ENCODE data around the gene MVD.

MVD gene, protein sequence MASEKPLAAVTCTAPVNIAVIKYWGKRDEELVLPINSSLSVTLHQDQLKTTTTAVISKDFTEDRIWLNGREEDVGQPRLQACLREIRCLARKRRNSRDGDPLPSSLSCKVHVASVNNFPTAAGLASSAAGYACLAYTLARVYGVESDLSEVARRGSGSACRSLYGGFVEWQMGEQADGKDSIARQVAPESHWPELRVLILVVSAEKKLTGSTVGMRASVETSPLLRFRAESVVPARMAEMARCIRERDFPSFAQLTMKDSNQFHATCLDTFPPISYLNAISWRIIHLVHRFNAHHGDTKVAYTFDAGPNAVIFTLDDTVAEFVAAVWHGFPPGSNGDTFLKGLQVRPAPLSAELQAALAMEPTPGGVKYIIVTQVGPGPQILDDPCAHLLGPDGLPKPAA

DNA sequence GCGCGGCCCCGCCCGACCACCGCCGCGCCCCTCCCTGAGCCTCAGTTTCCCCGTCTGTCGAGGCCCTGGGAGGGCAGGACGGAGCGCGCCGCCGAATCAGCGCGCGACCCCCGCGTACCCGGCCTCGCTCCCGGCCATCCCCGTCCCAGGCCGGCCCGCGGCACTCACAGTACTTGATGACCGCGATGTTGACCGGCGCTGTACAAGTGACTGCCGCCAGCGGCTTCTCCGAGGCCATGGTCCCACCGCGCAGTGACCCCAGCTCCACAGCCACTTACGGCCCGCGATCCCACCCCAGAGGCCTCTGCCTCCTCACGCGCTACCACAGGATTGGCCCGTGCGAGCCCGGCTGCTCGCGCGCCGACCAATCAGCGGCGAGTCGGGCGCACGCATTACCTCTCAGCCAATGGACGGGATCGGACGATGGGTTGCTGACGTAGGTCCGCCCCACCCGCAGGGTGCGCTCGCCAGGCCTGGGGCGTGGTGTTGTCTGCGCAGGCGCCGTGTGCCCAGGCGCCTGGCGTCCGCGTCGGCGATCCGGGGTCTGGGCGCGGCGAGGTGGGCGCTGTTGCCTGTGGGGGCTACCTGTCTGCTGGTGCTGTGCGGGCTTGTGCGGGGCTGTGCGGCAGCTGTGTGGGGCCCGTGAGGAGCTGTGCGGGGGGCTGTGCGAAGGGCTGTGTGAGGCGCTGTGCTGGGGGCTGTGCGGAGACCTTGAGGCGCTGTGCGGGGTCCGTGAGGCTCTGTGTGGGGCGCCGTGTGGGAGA is at the start of gene MVD:
MVD (minus strand) TSS at position 249 of the 764 bp plus-strand sequence; CDS start at position 238, 11 bp downstream.
- in situ Hi-C loops (cut with HindIII; ENCODE audit: low sequenced_read_pairs), result no loop called here

DNA sequence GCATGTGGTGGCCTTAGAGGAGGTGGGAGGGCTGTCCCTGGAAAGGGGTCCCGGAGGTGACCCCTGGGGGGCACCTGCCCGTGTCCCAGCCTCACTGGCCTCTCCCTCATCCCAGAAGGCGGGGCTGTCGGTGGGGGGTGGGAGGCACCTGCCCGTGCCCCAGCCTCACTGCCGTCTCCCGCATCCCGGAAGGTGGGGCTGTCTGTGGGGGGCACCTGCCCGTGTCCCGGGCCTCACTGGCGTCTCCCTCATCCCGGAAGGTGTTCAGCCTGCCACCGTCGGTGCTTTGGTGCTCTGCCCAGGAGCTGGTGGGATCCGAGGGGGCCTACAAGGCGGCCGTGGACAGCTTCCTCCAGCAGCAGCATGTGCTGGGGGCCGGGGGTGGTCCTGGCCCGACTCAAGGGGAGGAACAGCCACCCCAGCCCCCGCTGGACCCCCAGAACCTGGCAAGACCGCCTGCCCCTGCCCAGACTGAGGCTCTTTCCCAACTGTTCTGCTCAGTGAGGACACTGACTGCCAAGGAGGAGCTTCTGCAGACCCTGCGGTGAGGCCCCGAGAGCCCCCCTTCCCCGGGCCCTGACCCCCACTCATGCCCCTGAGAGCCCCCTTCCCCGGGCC is 49.6 kb upstream of the MVD start:
- in situ Hi-C loops (cut with HindIII; ENCODE audit: low sequenced_read_pairs), result no loop called here

- in situ Hi-C loops (cut with HindIII; ENCODE audit: low sequenced_read_pairs), result no loop called here
Observed at GRCh38 chr16:88711750-88712340, 49.0 kb upstream of the MVD start.

DNA sequence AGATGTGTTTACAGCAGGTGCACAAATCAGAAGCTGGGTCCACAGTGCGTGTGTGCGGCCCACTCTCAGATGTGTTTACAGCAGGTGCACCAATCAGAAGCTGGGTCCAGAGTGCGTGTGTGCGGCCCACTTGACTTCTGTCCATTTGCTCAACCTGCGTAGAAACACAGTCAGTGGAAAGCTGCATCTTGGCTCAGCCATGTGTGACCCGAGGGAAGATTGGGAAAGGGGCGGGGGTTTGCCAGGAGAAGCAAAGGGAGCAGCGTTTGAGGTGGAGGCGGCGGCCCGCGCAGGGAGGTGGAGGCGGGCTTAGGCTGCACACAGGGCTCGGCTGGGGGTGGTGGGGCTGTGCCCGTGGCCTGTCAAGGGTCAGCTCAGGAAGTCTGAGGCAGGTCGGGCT is 47.7 kb upstream of the MVD start:
- in situ Hi-C loops (cut with HindIII; ENCODE audit: low sequenced_read_pairs), result no loop called here

- in situ Hi-C loops (cut with HindIII; ENCODE audit: low sequenced_read_pairs), result no loop called here
Observed at GRCh38 chr16:88706965-88707826, 44.3 kb upstream of the MVD start.

DNA sequence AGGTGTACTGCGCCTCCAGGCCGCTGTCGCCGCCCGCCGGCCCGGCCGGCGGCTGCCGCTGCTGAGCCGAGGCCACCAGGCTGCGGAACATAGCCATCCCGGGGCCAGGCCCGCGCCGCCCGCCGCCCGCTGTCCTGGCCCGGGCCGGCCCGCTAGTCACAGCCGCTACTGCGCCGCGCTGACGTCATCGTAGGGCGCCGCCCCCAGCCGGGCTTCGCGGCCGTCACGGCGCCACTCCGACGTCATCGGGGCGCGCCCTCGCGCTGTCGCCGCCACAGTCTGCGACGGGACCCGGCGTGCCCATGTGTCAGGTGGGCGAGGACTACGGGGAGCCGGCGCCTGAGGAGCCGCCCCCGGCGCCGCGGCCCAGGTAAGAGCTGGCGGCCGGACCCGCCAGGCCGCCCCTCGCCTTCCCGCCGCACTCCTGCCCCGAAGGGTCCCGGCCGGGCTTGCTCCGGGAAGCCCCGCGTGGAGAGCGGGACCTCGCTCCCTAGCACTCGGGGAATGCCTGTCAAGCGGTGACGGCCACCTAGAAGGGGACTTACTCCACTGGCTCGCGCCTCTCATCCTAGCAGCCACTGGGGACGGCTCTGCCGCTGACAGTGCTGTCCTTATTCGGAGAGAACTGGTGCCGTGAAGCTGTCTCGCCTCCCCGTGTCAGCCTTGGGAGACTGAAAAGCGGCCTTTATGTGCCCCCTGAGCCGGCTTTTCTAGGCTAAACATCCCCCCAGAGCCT is 43.5 kb upstream of the MVD start, which contains the start of the genes CTU2 and RNF166:
CTU2 (plus strand) TSS at position 275 of the 736 bp plus-strand sequence; CDS start at position 303, 28 bp downstream.
RNF166 (minus strand) TSS at position 180 of the 736 bp plus-strand sequence; CDS start at position 97, 83 bp downstream.
- in situ Hi-C loops (cut with HindIII; ENCODE audit: low sequenced_read_pairs), result no loop called here

DNA sequence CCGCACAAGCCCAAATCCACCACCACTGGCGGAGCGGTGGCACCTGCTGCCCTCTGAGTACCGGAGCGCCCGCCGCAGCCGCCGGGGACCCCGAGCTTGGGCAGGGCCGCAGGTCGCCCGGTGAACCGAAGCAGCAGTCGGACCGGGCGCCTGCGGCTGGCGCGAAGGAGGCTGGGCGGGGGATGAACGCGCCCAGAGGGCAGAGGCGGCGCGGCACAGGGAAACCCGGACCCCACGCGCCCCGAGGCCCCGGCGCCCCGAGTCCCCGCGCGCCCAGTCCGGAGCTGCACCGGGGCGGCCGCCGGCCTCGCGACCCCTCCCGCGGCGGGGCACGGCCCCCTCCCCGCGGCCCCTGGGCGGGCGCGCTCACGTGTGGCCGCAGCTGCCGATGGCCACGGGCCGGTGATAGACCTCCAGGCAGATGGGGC is 42.9 kb upstream of the MVD start:
- in situ Hi-C loops (cut with HindIII; ENCODE audit: low sequenced_read_pairs), result no loop called here

GRCh38 chr16:88705076-88705684 is 42.3 kb upstream of the MVD start:
- in situ Hi-C loops (cut with HindIII; ENCODE audit: low sequenced_read_pairs), result no loop called here

DNA sequence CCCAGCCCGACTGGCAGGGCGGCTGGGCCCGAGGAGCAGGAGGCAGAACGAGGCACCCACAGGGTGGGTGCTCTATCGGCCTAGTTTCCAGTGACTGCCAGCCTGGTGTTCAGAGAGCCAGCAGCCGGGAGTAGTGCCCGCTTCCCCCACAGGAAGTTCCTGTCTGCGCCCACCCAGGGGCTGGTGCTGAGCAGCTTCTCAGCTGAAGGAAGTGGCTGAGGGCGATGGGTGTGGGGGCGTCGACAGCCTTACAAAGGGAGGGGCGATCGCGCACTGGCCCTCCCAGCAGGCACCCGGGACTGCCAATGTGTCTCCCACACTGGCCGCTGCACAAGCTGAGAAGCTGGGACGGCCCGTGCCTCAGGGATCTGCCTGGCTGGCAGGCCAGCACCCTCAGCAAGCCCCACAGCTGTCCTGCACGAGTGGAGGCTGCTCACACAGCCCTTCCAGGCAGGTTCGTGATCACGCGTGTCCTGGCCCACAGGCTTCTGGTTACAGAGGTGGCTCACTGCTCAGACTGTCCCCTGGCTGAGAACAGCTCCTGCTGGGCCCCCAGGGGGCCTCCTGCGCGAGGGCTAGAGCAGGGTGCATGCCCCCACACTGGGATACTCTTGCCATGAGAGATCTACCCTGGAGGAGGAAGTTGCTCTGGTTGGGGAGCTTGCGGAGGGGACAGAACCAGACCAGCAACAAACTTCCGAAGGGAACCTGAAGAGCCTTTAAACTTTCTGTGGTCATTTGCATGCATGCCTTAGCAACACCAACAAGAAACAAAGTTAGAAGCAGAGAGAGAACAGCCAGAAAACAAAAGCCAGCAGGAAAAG is 40.8 kb upstream of the MVD start:
- in situ Hi-C loops (cut with HindIII; ENCODE audit: low sequenced_read_pairs), result no loop called here

GRCh38 chr16:88702371-88703210 is 39.7 kb upstream of the MVD start:
- in situ Hi-C loops (cut with HindIII; ENCODE audit: low sequenced_read_pairs), result no loop called here

DNA sequence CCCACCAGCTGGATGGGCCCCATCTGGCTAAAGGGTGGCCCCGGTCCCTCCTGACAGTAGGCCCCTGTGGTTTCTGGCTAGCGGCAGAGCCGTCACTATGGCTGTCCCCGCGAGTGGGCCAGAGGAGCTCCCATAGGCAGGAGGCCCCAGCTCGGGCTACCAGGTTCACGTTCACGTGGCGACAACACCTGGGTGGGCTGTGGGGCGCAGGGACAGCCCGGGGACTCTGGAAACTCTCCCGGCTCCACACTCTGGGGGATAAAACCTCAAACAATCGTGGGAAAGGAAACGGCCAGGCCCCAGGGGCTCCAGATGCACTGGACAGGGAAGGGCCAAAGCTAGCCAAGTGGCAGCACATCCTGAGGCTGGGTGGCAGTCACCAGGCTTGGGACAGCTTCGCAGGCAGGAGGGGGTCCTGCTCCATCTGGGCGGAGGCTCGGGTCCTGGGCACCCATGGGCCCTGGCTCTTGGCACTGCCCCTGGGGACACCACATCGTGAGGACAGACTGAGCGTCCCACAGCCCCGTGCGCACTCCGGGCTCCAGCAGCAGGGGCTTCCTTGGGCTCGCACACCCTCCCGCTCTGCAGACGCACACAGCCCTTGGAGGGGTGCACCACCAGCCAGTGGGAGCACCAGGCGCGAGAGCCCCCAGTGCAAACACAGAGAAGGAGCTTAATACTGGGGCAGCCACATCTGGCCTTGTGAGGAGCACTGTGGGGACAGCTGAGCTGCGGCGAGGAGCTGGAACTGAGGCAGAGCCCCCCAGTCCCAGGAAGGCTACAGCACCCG is 38.9 kb upstream of the MVD start:
- in situ Hi-C loops (cut with HindIII; ENCODE audit: low sequenced_read_pairs), result no loop called here

DNA sequence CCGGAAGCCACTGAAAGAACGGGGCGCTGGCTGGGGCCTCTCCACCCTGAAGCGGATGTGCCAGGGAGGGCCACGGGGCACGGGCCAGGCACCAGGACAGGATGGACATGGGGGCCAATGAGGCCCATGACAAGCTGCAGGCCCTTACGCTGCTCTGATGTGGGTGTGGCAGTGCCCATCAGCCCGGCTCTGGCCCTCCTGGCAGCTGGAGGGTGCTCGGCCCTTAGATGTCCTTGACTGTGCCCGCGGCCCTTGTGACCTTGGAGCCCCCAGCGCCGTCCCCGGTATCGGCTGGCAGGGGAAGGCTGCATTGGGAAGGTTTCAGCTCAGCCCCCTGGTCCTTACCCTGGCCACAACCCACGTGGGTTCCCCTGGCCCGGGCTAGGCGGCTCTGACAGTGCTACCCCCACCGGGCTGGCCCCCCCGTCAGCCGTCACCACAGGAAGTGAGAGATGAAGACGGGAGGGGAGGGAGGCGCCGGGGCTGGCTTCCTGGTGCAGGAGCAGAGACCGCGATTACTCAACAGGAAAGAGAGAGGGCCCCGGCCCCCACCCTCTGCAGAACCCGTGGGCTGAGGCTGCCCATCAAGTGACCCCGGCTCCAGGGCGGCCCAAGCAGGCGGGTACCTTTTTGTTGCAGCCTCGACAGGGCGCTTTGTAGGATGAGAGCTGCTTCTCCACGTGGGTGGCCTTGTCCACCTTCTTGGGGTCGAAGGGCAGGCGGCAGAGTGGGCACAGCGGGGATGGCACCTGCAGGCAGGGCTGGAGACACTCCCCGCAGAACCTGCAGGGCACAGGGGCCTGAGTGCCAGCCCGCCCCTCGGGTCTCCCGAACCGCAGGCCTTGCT is 38.0 kb upstream of the MVD start:
- in situ Hi-C loops (cut with HindIII; ENCODE audit: low sequenced_read_pairs), result no loop called here

- in situ Hi-C loops (cut with HindIII; ENCODE audit: low sequenced_read_pairs), result no loop called here
Observed at GRCh38 chr16:88700322-88700635, 37.4 kb upstream of the MVD start.

- in situ Hi-C loops (cut with HindIII; ENCODE audit: low sequenced_read_pairs), result no loop called here
Observed at GRCh38 chr16:88699180-88699579, 36.3 kb upstream of the MVD start.

DNA sequence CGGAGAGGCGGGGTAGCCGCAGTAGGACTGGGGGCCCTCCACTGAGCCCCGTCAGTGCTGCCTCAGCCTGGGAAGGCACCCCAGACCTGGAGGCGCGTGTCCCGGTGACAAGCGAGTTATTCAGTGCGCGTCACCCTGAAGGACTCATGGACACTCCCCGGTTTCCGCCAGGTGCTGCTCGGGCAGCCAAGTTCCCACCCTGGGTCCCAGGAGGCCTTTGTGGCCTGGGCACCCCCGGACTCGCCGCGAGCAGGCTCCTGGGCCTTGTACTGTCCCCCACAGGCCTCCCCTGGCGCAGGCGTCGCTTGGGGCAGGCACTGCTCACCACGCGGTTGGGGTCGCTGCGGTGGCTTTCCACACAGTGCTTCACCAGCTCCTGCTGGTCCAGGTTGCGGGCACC is 35.8 kb upstream of the MVD start:
- in situ Hi-C loops (cut with HindIII; ENCODE audit: low sequenced_read_pairs), result no loop called here
